Measurements from ENCODE around the gene NPB.

NPB gene

GRCh38 chr17:81902023-81902652 lies at the start of gene NPB:
Gene NPB, plus strand, starts transcription at chr17:81902238. Its CDS starts 40 bp downstream, at chr17:81902278.
- DNase-seq, result no peak

- DNase-seq, result no peak
Observed at GRCh38 chr17:81854974-81855774, 46.9 kb upstream of the NPB start.

- DNase-seq, result peak; percentile 13
Observed at GRCh38 chr17:81858170-81858966, 43.7 kb upstream of the NPB start.

- DNase-seq, result peak; percentile 38
Observed at GRCh38 chr17:81858967-81859905, 42.8 kb upstream of the NPB start.

- peak; percentile 98 for DNase-seq
Observed at GRCh38 chr17:81859906-81860755, 41.9 kb upstream of the NPB start, which contains the start of gene P4HB. Gene P4HB, minus strand, starts transcription at chr17:81860535. Its CDS starts 64 bp downstream, at chr17:81860471.

- peak; percentile 100 for DNase-seq
Observed at GRCh38 chr17:81860756-81861568, 41.1 kb upstream of the NPB start.

- no peak for DNase-seq
Observed at GRCh38 chr17:81863123-81863675, 38.8 kb upstream of the NPB start.

- DNase-seq, result no peak
Observed at GRCh38 chr17:81863833-81864768, 37.9 kb upstream of the NPB start.

GRCh38 chr17:81865358-81865732 lies 36.7 kb upstream of the NPB start:
- DNase-seq, result peak; percentile 42

- peak; percentile 57 for DNase-seq
Observed at GRCh38 chr17:81865733-81866439, 36.2 kb upstream of the NPB start.

- peak; percentile 64 for DNase-seq
Observed at GRCh38 chr17:81866440-81867169, 35.4 kb upstream of the NPB start.

- DNase-seq, result peak; percentile 61
Observed at GRCh38 chr17:81867170-81867990, 34.7 kb upstream of the NPB start.

- DNase-seq, result peak; percentile 64
Observed at GRCh38 chr17:81867991-81868673, 33.9 kb upstream of the NPB start.

- peak; percentile 60 for DNase-seq
Observed at GRCh38 chr17:81868674-81869220, 33.3 kb upstream of the NPB start.

Data from right forelimb (tissue), 1 donor.